ELR (cell line): ENCODE measurements around the gene PLEKHG7.
"Not testable (repeated sequence)": the region's sequence is repeated elsewhere in the genome, so short reads cannot be mapped to it uniquely, and the experiment has no call there.

Source experiments
- DNase-seq: peaks from one replicate; pipeline ENCODE4 v3.0.0-alpha.2; 2015; ENCODE audit warnings: low read depth

PLEKHG7 gene

DNA sequence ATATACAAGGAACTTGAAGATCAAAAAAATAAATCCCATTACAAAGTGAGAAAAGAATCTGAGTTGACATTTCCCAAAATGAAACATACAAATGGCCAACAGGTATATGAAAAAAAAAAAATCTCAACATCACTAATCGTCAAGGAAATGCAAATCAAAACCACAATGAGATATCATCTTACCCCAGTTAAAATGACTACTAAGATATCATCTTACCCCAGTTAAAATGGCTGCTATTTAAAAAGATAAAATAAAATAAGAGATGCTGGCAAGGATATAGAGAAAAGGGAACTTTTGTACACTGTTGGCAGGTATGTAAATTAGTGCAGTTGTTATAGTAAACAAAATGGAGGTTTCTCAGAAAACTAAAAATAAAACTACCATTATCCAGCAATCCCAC lies 44.4 kb downstream of the PLEKHG7 start:
- peak; percentile 18 for DNase-seq

DNA sequence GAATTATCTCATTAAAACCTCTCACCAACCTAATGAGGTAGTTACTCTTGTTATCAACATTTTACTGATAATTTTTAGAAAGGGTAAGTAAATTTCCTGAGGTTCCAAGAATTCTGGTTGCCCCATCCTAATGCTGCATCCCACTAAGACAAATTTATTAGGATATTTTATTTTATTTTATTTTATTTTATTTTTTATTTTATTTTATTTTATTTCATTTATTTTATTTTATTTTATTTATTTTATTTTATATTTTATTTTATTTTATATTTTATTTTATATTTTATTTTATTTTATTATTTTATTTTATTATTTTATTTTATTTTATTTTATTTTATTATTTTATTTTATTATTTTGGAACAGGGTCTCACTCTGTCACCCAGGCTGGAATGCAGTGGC lies 46.9 kb downstream of the PLEKHG7 start:
- not testable (repeated sequence) for DNase-seq

DNA sequence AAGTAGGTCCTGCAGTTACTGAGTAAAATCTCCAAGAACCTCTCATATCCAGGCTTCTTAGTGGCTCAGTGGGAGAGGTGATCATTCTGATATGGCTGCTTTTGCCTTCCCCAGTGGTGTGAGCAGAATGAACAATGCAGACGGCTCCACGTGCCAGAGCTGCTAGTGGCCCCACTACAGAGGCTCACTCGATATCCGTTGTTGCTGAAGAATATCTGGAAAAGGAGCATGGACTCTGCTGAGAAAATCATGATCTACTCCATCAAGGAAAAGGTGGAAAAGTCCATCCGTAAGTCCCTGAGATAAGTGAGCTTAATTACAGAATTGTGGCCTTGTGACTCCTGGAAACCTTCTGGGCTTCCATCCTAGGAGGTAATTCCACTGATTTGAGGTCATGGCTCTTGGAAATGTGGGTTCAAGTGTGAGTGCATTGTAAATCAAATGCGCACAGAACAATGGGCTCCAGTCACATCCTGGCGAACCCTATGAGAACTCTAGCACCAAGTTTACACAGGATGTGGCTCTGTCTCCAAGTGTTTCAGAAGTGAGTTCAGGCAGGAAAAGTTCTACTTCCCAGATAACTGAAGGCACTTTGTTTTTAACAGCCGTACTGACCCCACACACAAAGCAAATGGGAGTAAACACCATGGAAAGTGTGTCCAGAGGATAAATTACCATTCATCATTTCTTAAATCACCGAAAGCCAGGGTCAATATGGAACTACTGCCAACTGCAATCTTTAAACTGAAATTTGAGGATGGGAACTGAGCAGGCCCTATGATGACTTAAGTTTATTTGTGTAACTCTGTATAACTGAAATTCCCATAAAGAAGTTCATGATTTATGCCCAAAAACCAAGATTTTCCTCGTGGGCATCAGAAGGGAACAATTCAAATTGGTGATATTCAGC lies 51.4 kb downstream of the PLEKHG7 start:
- DNase-seq = no peak

DNA sequence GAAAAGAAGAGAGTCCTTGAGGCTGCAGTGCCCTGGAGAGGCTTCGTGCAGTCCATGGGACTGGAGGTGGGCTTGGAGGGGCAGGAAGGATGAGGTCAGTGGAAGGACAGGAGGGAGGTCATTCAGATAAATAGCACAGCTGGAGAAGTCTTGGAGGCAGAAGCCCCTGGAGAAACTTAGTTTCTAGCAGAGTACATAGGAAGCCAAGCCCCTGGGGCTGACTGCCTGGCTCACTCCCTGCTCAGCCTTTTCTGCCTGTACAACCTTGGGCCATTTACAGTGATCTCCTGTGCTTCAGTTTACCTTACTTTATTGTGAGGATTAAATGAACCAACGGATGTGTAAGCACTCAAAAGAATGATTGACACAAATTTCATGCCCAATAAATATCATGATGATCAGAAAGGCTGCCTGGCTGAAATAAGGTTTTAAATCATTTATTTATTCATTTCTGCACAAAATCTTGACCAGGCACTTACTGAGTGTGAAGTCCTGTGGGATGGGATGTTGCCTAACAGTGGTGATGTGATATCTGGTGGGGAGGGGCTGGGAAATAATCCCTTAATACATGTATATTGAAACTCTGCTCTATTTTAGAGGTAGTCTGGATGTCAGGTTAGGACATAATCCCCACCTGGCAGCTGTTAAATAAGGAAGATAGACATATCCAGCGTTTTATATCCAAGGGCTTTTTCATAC lies 54.3 kb downstream of the PLEKHG7 start:
- DNase-seq = no peak

DNA sequence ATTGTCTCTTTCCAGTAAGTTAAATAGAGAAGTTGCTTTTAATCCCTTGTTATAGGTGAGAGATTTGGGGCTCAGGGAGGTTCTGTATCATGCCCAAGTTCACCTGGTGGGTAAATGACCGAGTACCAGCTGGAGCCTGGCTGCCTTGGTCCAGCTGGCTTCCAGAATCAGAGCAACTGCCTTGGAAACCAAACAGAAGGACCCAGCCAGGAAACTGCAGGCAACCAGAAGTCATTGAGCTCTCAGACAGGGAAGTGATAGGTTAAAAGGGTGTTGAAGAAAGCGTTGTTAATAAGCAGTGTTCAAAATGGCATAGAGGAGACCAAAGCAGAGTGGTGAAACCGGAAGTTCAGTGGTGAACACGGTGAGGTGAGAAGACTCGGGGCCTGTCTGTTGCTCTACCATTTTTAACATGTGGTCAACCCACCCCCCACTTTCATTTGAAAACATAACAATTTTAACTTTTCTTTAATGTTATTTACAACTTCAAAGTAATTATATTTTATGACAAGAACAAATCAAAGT lies 54.9 kb downstream of the PLEKHG7 start:
- no peak for DNase-seq

DNA sequence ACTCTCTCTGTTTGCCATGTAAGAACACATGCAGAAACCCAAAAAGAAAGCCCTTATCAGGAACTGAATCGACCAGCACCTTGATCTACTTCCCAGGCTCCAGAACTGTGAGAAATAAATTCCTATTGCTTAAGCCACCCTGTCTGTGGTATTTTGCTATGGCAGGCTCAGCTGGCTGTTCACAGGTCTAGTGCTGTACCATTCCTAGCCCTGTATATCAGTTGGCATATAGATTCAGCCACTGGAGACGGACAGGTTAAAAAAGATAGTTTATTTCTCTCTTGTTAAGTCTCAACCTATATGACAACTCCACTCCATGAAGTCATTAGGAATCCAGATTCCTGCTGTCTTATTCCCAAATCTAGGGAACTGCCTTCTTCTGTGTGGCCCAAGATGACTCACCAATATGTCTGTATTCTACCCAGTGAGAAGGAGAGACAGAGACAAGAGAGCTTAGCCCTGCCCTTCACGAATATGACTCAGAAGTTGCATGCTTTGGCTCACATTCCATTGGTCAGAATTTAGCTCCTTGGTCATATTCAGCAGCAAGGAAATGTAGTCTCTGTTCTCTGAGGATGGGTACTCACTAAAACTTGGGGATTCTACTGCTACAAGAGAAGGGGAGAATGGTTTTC lies 57.0 kb downstream of the PLEKHG7 start:
- DNase-seq = peak; percentile 94

DNA sequence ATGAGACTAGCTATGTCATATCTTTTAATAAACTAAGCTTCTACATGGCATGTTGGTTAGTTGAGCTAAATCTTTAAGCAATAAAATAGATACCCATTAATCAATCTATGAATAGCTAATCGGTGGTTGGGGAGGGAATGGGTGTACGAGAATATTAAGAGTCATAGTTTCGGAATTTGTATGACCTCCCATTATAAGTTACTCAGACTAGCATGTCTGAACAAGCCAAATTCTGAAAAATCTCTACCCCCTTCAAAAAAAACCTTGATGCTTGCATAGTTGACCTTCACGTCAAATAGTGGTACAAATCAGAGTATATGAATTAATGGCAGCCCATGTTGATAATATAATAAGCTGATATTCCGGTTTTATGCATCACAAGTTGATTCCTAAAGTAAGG lies 60.0 kb downstream of the PLEKHG7 start:
- no peak for DNase-seq

DNA sequence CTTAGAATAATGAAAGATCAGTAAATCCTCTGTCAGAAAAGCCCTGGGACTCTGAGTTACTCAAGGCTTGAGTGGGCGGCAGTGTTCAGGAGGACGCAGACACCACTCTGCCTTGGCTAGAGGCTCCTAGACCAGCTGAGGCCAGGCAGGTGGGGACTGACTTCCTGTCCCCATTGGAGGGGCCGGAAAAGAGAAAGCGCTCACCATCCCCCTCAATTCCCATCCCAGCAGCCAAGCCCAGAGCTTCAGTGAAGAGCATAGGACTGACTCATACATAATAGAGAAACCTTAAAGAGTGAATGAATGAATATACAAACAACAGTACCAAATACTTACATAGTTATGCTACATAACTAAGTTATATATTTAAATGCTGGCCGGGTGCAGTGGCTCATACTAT lies 62.0 kb downstream of the PLEKHG7 start:
- DNase-seq = no peak

DNA sequence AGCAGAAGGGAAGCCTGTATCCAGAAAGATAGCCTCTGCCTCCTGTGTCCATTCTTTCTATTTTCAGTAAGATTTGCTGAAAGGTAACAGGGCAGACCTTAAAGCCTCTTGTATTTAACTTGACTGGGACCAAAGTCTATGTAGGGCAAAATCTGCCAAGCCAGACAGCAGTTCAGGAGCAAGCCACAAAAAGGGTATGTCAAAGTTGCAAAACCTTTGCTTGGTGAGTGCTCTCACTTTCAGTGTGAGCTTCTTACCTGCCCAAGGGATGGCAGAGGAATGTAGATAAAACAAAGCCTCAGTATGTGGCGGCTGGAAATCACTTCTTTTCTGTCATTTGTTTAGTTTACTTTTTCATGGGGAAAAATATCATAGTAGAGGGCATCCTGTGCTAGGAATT lies 63.1 kb downstream of the PLEKHG7 start:
- no peak for DNase-seq

DNA sequence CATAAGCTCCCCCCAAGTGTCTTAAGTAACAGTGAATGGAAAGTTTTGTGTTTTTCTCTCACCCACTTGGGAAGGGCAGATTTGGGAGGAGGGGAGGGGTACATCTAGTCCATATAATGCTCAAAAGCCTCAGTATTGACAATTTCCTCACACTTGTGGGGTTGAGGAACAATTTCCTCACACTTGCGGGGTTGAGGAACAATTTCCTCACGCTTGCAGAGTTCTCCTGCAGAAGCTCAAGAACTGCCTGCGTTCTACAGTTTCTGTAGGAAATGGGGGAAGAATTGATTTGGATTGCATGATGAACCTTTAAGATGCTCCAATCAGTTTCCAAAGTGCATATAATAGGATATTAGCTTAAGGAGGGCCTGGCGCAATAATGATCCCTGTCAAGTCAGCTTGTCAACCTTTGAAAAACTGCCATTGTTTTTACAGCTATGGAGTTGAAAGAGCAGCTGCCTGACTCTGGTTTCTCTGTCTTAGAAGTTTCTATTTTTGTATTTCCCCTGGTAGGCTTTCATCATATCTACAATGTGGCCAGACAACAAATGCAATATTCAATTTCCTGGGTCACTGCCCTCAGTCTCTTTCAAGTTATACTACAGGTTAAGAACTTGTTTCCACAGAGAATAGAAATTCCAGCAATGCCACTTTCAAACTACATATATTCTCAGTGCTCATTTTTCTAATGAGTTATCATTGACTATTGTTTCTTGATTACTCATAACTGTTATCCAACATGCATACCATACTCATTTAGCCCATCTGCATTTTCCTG lies 66.5 kb downstream of the PLEKHG7 start:
- no peak for DNase-seq

DNA sequence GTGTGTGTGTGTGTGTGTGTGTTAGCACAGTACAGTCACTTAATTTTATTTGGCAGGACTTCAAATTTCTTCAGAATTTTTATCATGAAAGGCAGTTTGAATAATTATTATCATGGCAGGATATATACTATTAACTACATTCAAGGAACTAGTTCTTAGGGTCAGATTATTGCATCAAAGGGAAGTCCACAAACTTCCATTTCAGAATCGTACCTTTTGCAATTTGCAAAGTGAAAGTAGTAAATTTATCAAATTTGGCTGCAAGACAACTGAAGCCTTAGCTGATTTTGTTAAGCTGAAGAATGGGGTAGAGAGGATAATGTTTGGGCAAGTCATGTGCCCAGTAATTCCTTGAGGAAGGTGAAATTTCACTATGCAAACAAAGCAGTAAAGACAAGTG lies 68.2 kb downstream of the PLEKHG7 start:
- no peak for DNase-seq

DNA sequence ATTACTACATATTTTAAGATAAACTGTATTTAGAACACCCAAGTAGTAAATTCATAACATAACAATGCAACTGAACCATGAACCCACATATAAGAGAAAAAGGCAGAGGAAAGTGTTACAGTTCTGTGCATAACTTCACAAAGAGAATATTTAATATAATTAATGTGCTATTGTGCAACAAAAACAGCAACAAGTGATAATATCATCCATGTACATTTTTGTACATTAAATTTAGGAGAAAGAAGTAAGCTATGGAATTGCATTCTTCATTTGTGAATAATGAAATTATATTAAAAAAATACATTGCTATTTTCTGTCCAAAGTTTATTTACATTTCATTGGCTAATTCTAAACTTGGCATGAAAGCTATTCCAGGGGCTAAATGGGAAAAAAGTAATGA lies 72.6 kb downstream of the PLEKHG7 start:
- no peak for DNase-seq

DNA sequence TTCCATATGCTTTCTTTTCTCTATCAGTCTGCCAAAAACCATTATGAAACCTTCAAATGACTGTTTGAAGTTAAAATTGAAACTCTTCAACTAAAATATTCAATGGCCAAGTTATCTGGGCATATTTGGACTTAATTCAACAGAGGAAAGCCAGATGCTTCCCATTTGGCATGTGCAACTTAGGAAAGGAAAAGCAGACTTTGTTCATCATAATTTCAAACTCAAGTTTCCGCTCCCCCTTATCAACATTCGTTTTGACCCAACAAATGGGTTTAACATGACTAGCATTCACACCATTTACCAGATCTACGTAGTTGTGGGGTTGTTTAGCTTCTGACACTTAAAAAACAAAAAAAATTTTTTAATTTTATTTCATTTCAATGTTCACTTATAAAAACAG lies 75.7 kb downstream of the PLEKHG7 start:
- DNase-seq = no peak

DNA sequence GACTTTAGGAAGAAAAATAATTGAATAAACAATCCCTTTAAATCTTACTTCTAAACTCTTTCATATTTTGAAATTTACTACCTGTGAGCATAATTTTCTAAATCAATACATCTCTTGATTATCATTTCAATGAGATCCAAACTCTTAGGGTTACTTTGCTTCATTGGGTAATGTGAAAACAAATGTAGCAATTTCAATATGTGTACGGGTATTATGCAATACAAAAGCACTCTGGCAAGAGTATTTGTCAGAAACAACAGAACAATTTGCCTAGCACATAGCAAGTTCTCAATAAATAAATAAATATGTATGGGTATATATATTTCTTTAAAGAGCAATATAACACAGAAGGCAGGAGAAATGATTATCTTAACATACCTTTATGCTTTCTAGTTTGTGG lies 77.1 kb downstream of the PLEKHG7 start:
- DNase-seq = no peak

DNA sequence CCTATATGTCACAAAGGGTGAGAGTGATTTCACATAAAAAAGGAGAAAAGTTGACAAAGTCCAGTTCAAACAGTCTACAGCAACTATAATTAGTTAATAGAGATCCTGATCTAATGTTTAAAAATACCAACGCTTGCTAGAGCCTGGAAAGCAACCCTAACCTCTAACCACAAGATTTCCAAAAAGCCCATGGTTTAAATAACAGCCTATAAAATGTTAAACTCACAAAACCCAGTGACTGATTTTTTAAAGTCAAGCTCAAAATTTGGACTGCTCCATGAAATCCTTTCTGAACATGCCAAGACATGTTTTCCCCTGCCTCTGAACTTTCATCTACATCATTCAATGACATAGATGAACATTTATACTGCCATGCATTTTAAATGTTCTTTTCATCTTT lies 81.6 kb downstream of the PLEKHG7 start:
- no peak for DNase-seq

DNA sequence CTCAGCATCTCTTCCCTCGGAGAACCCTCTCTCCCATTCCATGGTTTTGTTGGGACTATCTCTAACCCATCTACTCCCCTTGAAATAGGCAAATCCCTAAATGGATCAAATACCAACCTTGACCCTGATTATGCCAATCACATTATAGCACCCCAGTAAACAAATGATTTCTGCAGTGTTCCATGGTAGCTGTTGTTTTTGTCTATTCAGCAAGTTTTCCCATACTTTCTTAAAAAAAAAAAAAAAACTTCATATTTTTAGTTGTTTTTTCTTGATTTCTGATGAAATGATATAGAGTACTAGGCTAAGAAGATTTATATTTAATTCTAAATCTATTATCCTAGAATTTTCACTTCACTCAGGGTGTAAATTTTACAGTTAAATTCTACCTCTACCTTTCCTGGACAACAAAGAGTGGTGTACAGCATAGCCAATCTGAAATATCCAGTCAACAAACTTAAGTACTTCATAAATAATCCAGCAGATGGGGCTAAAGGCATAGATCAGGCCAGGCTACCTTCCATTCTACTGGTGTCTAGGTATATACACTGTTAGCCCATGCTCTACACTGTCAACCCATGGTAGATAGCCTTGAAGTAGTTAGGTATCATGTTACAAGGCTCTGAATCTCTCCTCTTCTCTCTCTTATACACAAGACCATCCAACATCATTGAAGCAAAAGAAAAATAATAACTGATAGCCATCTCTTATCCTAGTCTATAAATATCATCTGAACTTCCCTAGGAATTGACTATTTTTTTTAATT lies 82.2 kb downstream of the PLEKHG7 start:
- DNase-seq = peak; percentile 83

DNA sequence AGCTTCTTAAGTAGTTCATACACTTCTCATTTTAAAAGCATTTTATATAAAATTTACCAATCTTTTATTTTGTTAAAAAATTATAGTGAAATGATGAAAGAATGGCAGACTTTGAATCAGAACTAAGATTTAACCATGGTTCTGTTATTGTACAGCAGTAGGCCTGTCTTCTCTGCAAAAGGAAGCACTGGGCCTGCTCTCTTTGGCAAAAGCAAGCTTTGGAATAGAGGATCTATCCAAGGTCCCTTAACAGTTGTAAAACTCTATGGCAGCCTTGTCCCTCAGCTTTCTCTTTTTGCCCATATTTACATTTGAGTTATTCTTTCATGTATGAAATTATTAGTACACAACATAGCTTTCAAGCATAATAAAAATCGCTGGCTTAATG lies 82.8 kb downstream of the PLEKHG7 start:
- no peak for DNase-seq

DNA sequence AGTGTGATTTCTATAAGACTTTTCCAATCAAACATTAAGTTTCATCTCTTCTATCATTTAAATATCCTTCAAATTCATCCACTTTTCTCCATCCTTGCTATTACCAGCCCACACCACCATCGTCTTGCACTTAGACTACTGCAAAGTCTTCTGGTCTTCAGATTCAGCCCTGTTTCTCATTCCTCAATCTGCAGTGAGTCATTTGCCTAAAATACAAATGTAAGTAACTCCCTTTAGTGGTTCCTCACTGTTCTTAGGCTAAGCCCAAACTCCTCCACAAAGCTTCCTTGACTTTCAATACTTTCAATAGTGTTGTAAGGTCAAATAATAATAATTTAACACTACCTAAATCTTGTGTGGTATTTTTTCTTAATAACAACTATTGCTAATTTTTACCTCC lies 83.3 kb downstream of the PLEKHG7 start:
- DNase-seq = peak; percentile 28

DNA sequence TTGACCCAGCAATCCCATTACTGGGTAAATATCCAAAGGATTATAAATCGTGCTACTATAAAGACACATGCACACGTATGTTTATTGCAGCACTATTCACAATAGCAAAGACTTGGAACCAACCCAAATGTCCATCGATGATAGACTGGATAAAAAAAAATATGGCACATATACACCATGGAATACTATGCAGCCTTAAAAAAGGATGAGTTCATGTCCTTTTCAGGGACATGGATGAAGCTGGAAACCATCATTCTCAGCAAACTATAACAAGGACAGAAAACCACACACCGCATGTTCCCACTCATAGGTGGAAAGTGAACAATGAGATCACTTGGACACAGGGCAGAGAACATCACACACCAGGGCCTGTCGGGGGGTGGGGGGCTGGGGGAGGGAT lies 91.6 kb downstream of the PLEKHG7 start:
- DNase-seq = not testable (repeated sequence)

DNA sequence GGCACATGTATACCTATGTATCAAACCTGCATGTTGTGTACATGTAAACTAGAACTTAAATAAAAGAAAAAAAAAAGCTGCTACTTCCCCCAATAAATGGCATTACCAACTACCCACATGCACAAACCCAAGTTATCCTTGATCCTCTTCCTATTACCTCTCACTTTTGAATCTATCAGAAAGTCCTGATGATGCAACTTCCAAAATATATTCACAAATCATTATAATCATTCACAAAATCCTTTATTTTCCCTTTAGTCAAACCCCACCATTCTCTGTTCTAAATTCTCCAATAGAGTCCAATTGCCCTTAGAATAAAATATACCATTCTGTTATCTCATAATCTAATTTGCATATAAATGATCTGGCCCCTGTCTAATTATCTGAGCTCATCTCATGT lies 92.0 kb downstream of the PLEKHG7 start:
- DNase-seq = no peak

DNA sequence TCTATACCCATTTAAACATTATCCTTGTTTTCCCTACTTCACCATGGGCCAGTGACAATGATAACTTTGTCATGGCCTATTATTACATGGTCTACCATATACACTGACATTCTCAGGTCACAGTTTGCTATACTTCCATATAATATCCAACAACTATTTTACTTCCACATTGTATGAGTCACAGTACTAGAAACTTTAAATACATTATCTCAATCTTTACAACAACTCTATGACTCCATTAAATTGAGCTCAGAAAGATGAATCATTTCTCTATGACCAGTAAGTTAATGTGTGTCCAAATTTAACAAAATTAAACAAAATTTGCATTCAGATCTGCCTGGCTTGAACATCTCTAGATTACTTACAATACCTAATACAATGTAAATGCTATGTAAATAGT lies 93.9 kb downstream of the PLEKHG7 start:
- DNase-seq = peak; percentile 58
